ENCODE data around the gene CRYGC. TPM values are rescaled to one million over a fixed set of nuclear protein-coding genes. Genes with fewer than 3 reads are reported as not detected.
"Not testable (repeated sequence)": the region's sequence is repeated elsewhere in the genome, so short reads cannot be mapped to it uniquely, and the experiment has no call there.

The CRYGC gene
- polyA plus RNA-seq, 1 donor from 2014 or later: not detected

GRCh38 chr2:208147008-208147407 is 17.4 kb upstream of the CRYGC start:
- Mint-ChIP-seq H3K27me3 (peaks cover 4% of the 10 kb centered on the region), H3K9me3 (peaks cover 2 to 15% (median 7%) of the 10 kb centered on the region in 3 donors)

GRCh38 chr2:208146006-208146405 is 16.4 kb upstream of the CRYGC start, which contains the start of gene CRYGB:
TSS of gene CRYGB (minus strand) at chr2:208146158. CDS start at chr2:208146120, 38 bp downstream.
- peaks cover 2 to 5% (median 2%) of the 10 kb centered on the region in 3 donors for H3K9me3 Mint-ChIP-seq
- H3K4me1 Mint-ChIP-seq: no peaks in the 10 kb centered on the region
- peaks cover 2% of the 10 kb centered on the region for H3K36me3 Mint-ChIP-seq
- H3K27ac Mint-ChIP-seq: no peak within 1 kb of the TSS
- no peak within 1 kb of the TSS for H3K4me3 Mint-ChIP-seq
- H3K27me3 Mint-ChIP-seq: peaks cover 4% of the 10 kb centered on the region

More at GRCh38 chr2:208147008-208147407, 17.4 kb upstream of the CRYGC start:
- peaks cover 2% of the 10 kb centered on the region for H3K36me3 Mint-ChIP-seq
- H3K27ac Mint-ChIP-seq: no peak overlapping the region
- no peaks in the 10 kb centered on the region for H3K4me1 Mint-ChIP-seq
- no peak overlapping the region for H3K4me3 Mint-ChIP-seq

GRCh38 chr2:208142925-208143799 is 13.5 kb upstream of the CRYGC start:
- peaks cover 0 to 4% (median 0%) of the 10 kb centered on the region in 3 donors for H3K9me3 Mint-ChIP-seq
- no peak overlapping the region for H3K4me3 Mint-ChIP-seq
- no peaks in the 10 kb centered on the region for H3K4me1 Mint-ChIP-seq
- no peaks in the 10 kb centered on the region for H3K27me3 Mint-ChIP-seq
- H3K36me3 Mint-ChIP-seq: no peaks in the 10 kb centered on the region
- no peak overlapping the region for H3K27ac Mint-ChIP-seq

- Mint-ChIP-seq H3K27ac (no peak overlapping the region), H3K36me3 (no peaks in the 10 kb centered on the region), H3K9me3 (peaks cover 0 to 4% (median 0%) of the 10 kb centered on the region in 3 donors), H3K4me1 (no peaks in the 10 kb centered on the region), H3K4me3 (no peak overlapping the region), H3K27me3 (no peaks in the 10 kb centered on the region)
Observed at GRCh38 chr2:208142240-208142924, 12.8 kb upstream of the CRYGC start.

- no peaks in the 10 kb centered on the region for H3K4me1 Mint-ChIP-seq
- no peaks in the 10 kb centered on the region for H3K27me3 Mint-ChIP-seq
- no peaks in the 10 kb centered on the region for H3K36me3 Mint-ChIP-seq
- H3K9me3 Mint-ChIP-seq: peaks cover 0 to 4% (median 0%) of the 10 kb centered on the region in 3 donors
- H3K4me3 Mint-ChIP-seq: no peak overlapping the region
- no peak overlapping the region for H3K27ac Mint-ChIP-seq
Observed at GRCh38 chr2:208139447-208139846, 9.8 kb upstream of the CRYGC start.

GRCh38 chr2:208138334-208138733 is 8.7 kb upstream of the CRYGC start:
- not testable (repeated sequence) for H3K36me3 Mint-ChIP-seq, H3K4me1 Mint-ChIP-seq, H3K27ac Mint-ChIP-seq, H3K27me3 Mint-ChIP-seq, H3K4me3 Mint-ChIP-seq, H3K9me3 Mint-ChIP-seq

- H3K27me3 Mint-ChIP-seq: peaks cover 2% of the 10 kb centered on the region
- H3K4me1 Mint-ChIP-seq: no peaks in the 10 kb centered on the region
- H3K36me3 Mint-ChIP-seq: no peaks in the 10 kb centered on the region
Observed at GRCh38 chr2:208136716-208137094, 7.1 kb upstream of the CRYGC start.

GRCh38 chr2:208135794-208136715 is 6.4 kb upstream of the CRYGC start:
- peak overlapping the region in 1 of 4 donors; percentile 49 for H3K4me3 Mint-ChIP-seq
- H3K36me3 Mint-ChIP-seq: no peaks in the 10 kb centered on the region
- no peak overlapping the region for H3K27ac Mint-ChIP-seq
- H3K4me1 Mint-ChIP-seq: no peaks in the 10 kb centered on the region
- H3K9me3 Mint-ChIP-seq: peaks cover 0 to 2% (median 0%) of the 10 kb centered on the region in 3 donors
- H3K27me3 Mint-ChIP-seq: peaks cover 2% of the 10 kb centered on the region

More at GRCh38 chr2:208136716-208137094, 7.1 kb upstream of the CRYGC start:
- peaks cover 0 to 2% (median 0%) of the 10 kb centered on the region in 3 donors for H3K9me3 Mint-ChIP-seq
- H3K4me3 Mint-ChIP-seq: no peak overlapping the region
- no peak overlapping the region for H3K27ac Mint-ChIP-seq

- no peak overlapping the region for H3K27ac Mint-ChIP-seq
- H3K4me1 Mint-ChIP-seq: no peaks in the 10 kb centered on the region
- H3K36me3 Mint-ChIP-seq: no peaks in the 10 kb centered on the region
- H3K9me3 Mint-ChIP-seq: peaks cover 0 to 2% (median 0%) of the 10 kb centered on the region in 3 donors
- no peak overlapping the region for H3K4me3 Mint-ChIP-seq
- H3K27me3 Mint-ChIP-seq: peaks cover 2% of the 10 kb centered on the region
Observed at GRCh38 chr2:208134928-208135586, 5.4 kb upstream of the CRYGC start.

GRCh38 chr2:208130712-208131110 is 1.1 kb upstream of the CRYGC start:
- peaks cover 4% of the 10 kb centered on the region for H3K27me3 Mint-ChIP-seq
- no peaks in the 10 kb centered on the region for H3K4me1 Mint-ChIP-seq
- H3K27ac Mint-ChIP-seq: no peak overlapping the region
- H3K4me3 Mint-ChIP-seq: no peak overlapping the region
- H3K36me3 Mint-ChIP-seq: no peaks in the 10 kb centered on the region
- H3K9me3 Mint-ChIP-seq: peaks cover 0 to 3% (median 2%) of the 10 kb centered on the region in 3 donors

GRCh38 chr2:208128136-208128535 is 1.5 kb downstream of the CRYGC start:
- Mint-ChIP-seq H3K9me3 (peaks cover 2 to 3% (median 2%) of the 10 kb centered on the region in 3 donors), H3K36me3 (no peaks in the 10 kb centered on the region), H3K27ac (no peak overlapping the region), H3K4me1 (peaks cover 0 to 6% (median 3%) of the 10 kb centered on the region in 3 donors), H3K4me3 (no peak overlapping the region), H3K27me3 (peaks cover 18% of the 10 kb centered on the region)

- H3K27me3 Mint-ChIP-seq: peaks cover 17% of the 10 kb centered on the region
- no peaks in the 10 kb centered on the region for H3K36me3 Mint-ChIP-seq
- H3K4me3 Mint-ChIP-seq: no peak overlapping the region
- peaks cover 0 to 6% (median 3%) of the 10 kb centered on the region in 3 donors for H3K4me1 Mint-ChIP-seq
- no peak overlapping the region for H3K27ac Mint-ChIP-seq
- peaks cover 2 to 3% (median 2%) of the 10 kb centered on the region in 3 donors for H3K9me3 Mint-ChIP-seq
Observed at GRCh38 chr2:208127090-208127489, 2.5 kb downstream of the CRYGC start.

- Mint-ChIP-seq H3K4me3 (peak overlapping the region in 1 of 4 donors; percentile 17), H3K4me1 (peaks cover 0 to 6% (median 3%) of the 10 kb centered on the region in 3 donors), H3K27ac (no peak overlapping the region), H3K27me3 (peaks cover 17% of the 10 kb centered on the region), H3K36me3 (no peaks in the 10 kb centered on the region), H3K9me3 (peaks cover 2 to 3% (median 2%) of the 10 kb centered on the region in 3 donors)
Observed at GRCh38 chr2:208125251-208125650, 4.4 kb downstream of the CRYGC start.
